Measurements from ENCODE around the gene RECK. TPM values are rescaled to one million over a fixed set of nuclear protein-coding genes. Genes with fewer than 3 reads are reported as not detected.

Gene RECK
- total RNA-seq, 4 donors from 2014 or later = 15.6 to 24.1 (median 18.7) TPM

DNA sequence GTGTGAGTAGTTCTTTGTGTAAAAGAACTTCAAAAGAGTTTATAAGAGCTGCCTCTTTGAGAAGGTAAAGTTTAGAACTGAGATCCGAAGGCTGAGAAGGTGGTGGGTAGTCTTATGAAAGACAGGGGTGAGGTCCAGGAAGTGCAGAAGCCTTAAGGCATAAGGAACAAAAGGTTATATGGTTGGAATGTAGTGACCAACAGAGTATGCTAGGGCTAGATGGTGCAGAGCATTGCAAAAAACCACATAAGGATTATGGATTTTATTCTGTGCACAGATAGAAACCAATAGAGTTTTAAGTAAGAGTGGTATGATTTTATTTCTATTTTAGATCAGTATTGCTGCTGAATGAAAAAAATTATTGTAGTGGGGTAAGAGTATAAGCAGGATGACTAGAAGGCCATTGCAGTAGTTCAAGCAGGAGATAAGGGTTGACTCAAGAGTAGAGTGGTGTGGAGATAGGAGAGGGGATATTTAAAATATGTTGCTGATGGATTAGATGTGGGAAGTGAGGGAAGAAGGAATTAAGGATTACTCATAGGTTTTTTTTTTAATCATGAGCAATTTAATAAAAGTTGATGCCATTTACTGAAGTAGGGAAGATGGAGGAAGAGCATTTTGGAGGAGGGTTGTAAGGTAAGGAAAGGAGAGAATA lies 3.7 kb downstream of the RECK start:
- WGBS, 2 donors = 44 to 55% methylated on average over 1 of the region's 1 CpG
- DNase-seq (ENCODE audit: low spot score in 2 of 2) = no peak
- H3K9me3 ChIP-seq = no peaks in the 10 kb centered on the region
- H3K36me3 ChIP-seq = no peaks in the 10 kb centered on the region
- H3K27ac ChIP-seq = peak overlapping the region in 2 of 4 donors; percentile 89 to 92
- no peak overlapping the region for H3K4me3 ChIP-seq
- TF ChIP-seq EP300 (IDR thresholded peaks at IDR 0.05) = no peak
- TF ChIP-seq POLR2A (IDR thresholded peaks at IDR 0.05) = no peak
- TF ChIP-seq, protein P1, sequence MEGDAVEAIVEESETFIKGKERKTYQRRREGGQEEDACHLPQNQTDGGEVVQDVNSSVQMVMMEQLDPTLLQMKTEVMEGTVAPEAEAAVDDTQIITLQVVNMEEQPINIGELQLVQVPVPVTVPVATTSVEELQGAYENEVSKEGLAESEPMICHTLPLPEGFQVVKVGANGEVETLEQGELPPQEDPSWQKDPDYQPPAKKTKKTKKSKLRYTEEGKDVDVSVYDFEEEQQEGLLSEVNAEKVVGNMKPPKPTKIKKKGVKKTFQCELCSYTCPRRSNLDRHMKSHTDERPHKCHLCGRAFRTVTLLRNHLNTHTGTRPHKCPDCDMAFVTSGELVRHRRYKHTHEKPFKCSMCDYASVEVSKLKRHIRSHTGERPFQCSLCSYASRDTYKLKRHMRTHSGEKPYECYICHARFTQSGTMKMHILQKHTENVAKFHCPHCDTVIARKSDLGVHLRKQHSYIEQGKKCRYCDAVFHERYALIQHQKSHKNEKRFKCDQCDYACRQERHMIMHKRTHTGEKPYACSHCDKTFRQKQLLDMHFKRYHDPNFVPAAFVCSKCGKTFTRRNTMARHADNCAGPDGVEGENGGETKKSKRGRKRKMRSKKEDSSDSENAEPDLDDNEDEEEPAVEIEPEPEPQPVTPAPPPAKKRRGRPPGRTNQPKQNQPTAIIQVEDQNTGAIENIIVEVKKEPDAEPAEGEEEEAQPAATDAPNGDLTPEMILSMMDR (IDR thresholded peaks at IDR 0.05) = no peak
- peaks cover 0 to 58% (median 10%) of the 10 kb centered on the region in 4 donors for H3K4me1 ChIP-seq
- H3K27me3 ChIP-seq = no peaks in the 10 kb centered on the region

DNA sequence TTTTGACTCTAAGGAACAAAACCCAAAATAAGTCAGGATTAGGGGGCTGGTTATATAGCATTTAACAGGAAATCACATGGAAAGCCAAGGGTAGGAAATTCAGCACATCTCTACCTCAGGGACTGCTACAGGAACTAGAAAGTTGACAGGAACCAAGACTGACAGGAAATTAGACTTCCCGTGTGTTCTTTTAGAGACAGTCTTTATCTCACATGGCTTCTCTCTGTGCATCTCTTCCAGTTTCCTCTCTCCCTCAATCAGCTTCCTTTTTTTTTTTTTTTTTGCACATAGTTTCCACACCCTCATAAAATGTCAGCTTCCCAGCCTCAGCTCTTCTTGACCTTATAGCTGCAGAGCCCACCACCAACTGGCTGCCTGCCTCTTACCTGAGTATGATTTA lies 4.8 kb downstream of the RECK start:
- 14 to 15% methylated on average over 1 of the region's 1 CpG for WGBS, 2 donors
- Histone ChIP-seq H3K9me3 (no peaks in the 10 kb centered on the region), H3K4me1 (peaks cover 0 to 61% (median 11%) of the 10 kb centered on the region in 4 donors), H3K36me3 (no peaks in the 10 kb centered on the region), H3K4me3 (no peak overlapping the region), H3K27ac (no peak overlapping the region), H3K27me3 (no peaks in the 10 kb centered on the region)
- TF ChIP-seq EP300 (IDR thresholded peaks at IDR 0.05) (no peak), POLR2A (IDR thresholded peaks at IDR 0.05) (no peak)
- TF ChIP-seq, protein P1 (IDR thresholded peaks at IDR 0.05) = no peak
- no peak for DNase-seq (ENCODE audit: low spot score in 2 of 2)

DNA sequence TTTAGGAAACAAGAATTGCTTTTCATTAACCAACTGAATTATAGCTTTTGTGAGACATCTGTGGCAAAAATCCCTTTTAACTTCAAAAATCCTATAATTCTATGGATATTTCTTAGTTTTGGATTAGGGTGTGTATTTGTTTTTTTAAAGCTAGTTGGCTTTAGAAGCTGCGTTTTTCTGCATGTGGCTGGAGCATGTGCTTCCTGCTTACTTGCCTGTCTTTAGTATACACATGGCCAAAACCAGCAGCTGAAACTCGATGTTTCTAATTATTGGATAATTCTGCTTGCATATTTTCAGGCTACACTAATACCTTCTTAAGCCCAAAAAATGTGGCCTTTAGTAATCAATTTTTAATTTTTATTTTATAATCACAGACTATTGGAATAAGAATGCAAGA lies 8.9 kb downstream of the RECK start:
- Histone ChIP-seq H3K27ac (no peak overlapping the region), H3K9me3 (no peaks in the 10 kb centered on the region), H3K4me3 (no peak overlapping the region), H3K4me1 (peaks cover 0 to 42% (median 7%) of the 10 kb centered on the region in 4 donors), H3K27me3 (no peaks in the 10 kb centered on the region), H3K36me3 (no peaks in the 10 kb centered on the region)
- no peak for DNase-seq (ENCODE audit: low spot score in 2 of 2)
- TF ChIP-seq EP300 (IDR thresholded peaks at IDR 0.05) (no peak), POLR2A (IDR thresholded peaks at IDR 0.05) (no peak)
- TF ChIP-seq, protein P1 (IDR thresholded peaks at IDR 0.05) = no peak
- 30 to 33% methylated on average over 2 of the region's 2 CpGs for WGBS, 2 donors

DNA sequence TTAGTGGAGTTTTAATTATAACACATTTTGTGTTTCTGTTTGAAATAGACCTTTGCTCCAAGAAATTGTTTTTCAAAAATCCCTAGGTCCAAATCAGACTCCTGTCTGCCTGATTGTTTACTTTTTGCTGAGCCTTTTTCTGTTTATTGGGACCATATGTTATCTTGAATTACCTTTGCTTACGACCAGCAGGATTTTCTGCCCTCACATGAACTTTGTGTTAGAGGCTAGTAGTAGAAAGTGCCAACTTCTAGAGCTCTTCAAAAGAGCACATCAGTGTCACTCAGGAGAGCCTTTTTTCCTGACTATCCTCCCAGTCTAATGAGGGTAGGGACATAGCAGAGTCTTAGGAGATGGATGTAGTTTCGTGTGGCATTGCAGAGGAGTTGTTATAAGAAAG lies 10.2 kb downstream of the RECK start:
- TF ChIP-seq, protein P1 (IDR thresholded peaks at IDR 0.05) = no peak
- Histone ChIP-seq H3K27ac (no peak overlapping the region), H3K36me3 (no peaks in the 10 kb centered on the region), H3K9me3 (no peaks in the 10 kb centered on the region), H3K4me3 (no peak overlapping the region), H3K4me1 (peaks cover 0 to 29% (median 7%) of the 10 kb centered on the region in 4 donors), H3K27me3 (no peaks in the 10 kb centered on the region)
- no peak for DNase-seq (ENCODE audit: low spot score in 2 of 2)
- 60 to 78% methylated on average over 2 of the region's 2 CpGs for WGBS, 2 donors

DNA sequence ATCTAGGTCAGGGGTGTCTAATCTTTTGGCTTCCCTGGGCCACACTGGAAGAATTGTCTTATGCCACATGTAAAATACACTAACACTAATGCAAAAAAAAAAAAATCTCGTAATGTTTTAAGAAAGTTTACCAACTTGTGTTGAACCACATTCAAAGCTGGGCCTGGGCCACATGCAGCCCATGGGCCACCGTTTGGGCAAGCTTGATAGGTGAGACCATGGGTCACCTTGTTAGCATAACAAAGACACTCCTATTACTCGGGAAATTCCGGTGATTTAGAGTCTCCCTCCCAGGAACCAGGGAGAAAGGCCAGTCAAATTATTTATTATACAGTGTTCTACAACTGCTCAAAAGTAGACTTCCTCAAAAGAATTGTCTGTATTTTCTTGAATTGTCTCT lies 12.7 kb downstream of the RECK start:
- Histone ChIP-seq H3K4me3 (no peak overlapping the region), H3K4me1 (peaks cover 0 to 27% (median 6%) of the 10 kb centered on the region in 4 donors), H3K9me3 (no peaks in the 10 kb centered on the region), H3K27me3 (no peaks in the 10 kb centered on the region), H3K36me3 (no peaks in the 10 kb centered on the region), H3K27ac (no peak overlapping the region)
- TF ChIP-seq, protein P1 (IDR thresholded peaks at IDR 0.05) = no peak
- TF ChIP-seq EP300 (IDR thresholded peaks at IDR 0.05) = no peak
- no peak for TF ChIP-seq POLR2A (IDR thresholded peaks at IDR 0.05)
- DNase-seq (ENCODE audit: low spot score in 2 of 2) = no peak
- WGBS, 2 donors = 64 to 80% methylated on average over 4 of the region's 4 CpGs

All from tibial nerve (tissue), 4 donors.